HG03575 (cell line): ENCODE measurements around the gene RBM38.

ENCODE experiments used
- ATAC-seq: cut with Tn5 transposase; IDR thresholded peaks from one replicate; pipeline ENCODE4 v1.9.1; 2021; ENCODE audit not compliant: unreplicated experiment, insufficient number of reproducible peaks, low FRiP score; ENCODE audit errors: extremely low read depth

The RBM38 gene

GRCh38 chr20:57458400-57459160, 67.4 kb downstream of the RBM38 start:
- no peak for ATAC-seq
